Frontal cortex (tissue), 4 donors: ENCODE results near the gene PLA2G1B. TPM values are rescaled to one million over a fixed set of nuclear protein-coding genes. Genes with fewer than 3 reads are reported as not detected.
"Not testable (repeated sequence)": the region's sequence is repeated elsewhere in the genome, so short reads cannot be mapped to it uniquely, and the experiment has no call there.

Experiments
- DNase-seq, 2 donors: peaks; one replicate each; pipeline ENCODE4 v3.0.0; 2012; ENCODE audit warnings: low spot score in 2 of 2
- FAIRE-seq: peaks from 2 replicates; lab custom pipeline; 2012; peaks lifted over from hg19 to GRCh38; lab: Jason Lieb, UNC
- total RNA-seq: library from RNA; depleted of rRNA; stranded (reverse); fragments of >200 nt; gene quantifications from one replicate; pipeline ENCODE4 v1.2.3, GENCODE V29; 2014
- donor health status: control.
- donor health status: control.
- donor health status: control.

The PLA2G1B gene
- total RNA-seq, 1 donor from 2014 or later = not detected

GRCh38 chr12:120361506-120362208, 34.1 kb upstream of the PLA2G1B start:
- DNase-seq (peak; percentile 86 to 93), FAIRE-seq (no peak)

DNA sequence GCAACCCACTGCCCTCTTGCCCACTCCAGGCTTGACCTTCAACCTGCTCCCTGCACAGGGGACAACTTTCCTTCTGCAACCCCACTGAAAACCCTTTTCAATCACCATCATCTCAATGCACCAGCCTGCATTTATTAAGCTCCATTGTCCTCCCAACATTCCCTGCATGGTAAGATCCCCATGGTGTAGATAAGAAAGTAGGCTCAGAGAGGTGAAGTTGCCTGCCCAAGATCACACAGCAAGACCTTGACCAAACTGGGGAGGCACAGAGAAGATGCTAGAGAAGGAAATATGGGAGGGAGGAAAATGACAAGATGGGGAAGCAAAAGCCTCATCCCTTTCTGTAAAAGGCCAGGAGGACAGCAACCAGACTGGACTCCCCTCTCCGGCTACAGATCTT, 31.5 kb upstream of the PLA2G1B start:
- DNase-seq = no peak
- FAIRE-seq = no peak

DNA sequence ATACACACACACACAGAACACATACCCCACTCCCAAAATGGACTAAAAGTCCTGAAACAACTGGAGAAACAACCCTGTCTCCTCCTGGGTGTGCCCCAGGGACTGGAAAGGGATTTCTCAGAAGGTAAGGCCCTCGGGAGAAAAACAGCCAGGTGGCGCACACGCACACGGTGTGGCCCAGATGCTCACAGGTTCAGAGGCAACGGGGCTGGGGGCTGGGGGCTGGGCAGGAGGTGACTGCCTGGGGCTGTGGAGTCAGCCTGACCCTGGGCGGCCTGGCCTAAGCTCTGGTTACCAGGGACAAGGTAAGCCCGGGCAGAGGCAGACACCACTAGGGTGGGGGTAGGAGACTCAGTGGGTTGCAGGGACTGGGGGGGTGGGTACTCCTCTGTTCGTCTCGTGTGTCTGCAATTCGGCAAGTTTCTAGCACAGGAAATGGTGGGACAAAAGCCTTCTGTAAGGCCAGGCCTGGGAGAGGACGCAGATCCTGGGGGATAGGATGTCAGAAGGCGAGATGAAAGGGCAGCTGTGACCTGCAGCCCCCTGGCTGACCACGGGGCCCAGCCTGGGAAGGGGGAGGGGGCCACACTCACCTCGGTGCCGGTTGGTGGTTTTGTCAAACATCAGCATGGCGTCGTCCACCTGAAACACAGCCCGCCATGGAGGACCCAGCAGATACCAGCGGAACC, 31.0 kb upstream of the PLA2G1B start:
- DNase-seq (no peak), FAIRE-seq (no peak)

- DNase-seq (no peak), FAIRE-seq (no peak)
These were observed 29.5 kb upstream of the PLA2G1B start for GRCh38 chr12:120357104-120357503.

- no peak for FAIRE-seq
- peak; percentile 77 to 93 for DNase-seq
These were observed 29.0 kb upstream of the PLA2G1B start for GRCh38 chr12:120356567-120357030.

- no peak for FAIRE-seq
- DNase-seq = no peak
These were observed 26.2 kb upstream of the PLA2G1B start for GRCh38 chr12:120353556-120354317.

DNA sequence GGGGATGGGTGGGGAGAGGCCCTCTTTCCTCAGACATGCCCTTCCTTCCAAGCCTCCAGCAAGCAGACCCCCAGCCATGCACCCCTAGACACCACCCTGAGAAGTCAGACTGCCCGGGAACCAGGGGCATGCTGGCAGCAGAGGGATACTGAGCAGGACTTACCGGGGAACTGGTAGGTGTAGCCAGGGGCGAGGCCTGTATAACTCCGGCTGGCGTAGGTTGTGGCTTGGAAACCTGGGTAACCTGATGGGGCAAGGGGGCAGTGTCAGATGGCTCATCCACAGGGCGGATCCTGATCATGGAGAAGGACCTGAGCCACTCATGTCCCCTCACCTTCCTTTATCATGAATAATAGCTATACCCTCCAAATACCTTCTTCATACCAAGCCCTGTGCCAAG, 25.6 kb upstream of the PLA2G1B start:
- no peak for FAIRE-seq

DNA sequence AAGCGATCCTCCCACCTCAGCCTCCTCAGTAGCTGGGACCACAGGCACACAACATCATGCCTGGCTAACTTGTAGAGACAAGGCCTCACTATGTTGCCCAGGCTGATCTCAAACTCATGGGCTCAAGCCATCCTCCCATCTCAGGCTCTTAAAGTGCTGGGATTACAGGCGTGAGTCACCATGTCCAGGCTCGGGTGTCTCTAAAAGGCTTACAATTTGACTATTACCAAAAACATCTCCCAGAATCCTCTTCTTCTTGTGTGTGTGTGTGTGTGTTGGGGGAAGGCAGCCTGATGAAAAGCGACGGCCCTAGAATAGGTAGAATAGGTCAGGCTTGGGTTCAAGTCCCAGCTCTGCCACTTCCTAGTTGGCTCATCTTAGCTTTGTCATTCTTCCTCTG, 24.5 kb upstream of the PLA2G1B start:
- FAIRE-seq = no peak
- DNase-seq = no peak

More for the DNA sequence above, 25.6 kb upstream of the PLA2G1B start:
- no peak for DNase-seq

DNA sequence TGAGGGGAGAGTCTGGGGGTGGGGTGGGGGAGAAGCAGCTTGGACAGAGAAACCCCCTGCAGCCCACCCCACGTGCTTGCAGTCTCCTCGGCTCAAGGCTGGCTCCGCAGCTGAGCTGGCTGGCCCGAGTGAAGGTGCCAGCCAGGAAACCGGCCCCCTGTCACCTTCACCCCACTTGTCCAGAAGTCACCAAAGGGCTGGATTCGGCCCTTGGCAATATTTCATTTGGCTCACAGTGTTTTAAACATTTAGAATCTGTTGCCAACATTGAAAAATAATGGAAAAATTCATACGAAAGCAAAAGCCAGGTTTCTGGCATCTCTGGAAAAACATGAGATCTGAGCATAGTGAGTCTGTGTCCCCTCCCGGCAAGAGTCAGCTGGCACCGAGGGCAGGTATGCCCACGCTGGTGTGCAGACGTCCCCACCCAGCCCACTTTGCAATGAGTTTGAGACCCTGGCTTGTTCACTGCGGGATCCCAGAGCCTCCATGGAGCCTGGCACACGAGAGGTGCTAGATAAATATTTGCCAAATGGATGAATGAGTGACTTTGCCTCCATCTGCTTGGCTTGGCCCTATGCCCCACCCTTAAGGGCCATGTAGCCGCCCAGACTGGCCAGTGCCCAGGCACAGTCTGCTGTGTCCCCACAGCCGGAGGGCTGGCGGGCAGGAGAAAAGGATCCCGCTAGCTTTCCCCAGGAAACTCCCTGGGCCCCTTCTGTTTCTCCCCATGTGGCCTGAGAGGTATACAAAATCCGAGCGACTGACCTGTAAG, 23.2 kb upstream of the PLA2G1B start:
- no peak for FAIRE-seq
- DNase-seq = no peak

- no peak for DNase-seq
- no peak for FAIRE-seq
These were observed 20.2 kb upstream of the PLA2G1B start for GRCh38 chr12:120347766-120348165.

DNA sequence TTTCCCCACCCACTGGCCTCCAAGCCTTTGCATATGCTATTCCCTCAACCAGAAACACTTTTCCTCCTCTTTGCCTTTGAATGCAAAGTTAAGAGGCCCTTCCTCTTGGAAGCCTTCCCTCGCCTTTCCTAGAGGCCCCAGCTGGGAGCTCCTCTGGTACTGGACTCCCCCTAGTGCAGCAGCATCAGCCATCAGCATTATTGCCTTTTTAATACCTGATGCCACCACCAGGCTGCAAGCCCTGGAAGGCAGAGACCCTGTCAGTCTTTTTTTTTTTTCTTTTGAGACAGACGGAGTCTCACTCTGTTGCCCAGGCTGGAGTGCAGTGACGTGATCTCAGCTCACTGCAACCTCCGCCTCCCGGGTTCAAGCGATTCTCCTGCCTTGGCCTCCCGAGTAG, 19.1 kb upstream of the PLA2G1B start:
- DNase-seq (no peak), FAIRE-seq (no peak)

GRCh38 chr12:120346031-120346430, 18.5 kb upstream of the PLA2G1B start:
- DNase-seq (no peak), FAIRE-seq (no peak)

DNA sequence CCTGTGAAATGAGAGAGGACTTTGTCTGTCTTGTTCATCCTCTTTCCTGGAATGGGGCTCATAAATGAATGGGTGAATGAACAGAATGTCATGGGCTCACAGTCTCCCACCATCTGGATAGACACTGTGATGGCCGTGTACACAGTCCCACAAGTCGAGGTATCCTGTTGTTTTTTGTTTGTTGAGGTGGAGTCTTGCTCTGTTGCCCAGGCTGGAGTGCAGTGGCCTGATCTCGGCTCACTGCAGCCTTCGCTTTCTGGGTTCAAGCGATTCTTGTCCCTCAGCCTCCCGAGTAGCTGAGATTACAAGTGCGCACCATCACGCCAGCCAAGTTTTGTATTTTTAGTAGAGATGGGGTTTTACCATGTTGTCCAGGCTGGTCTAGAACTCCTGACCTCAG, 16.1 kb upstream of the PLA2G1B start:
- FAIRE-seq (no peak), DNase-seq (no peak)

- FAIRE-seq = no peak
These were observed 15.5 kb upstream of the PLA2G1B start for GRCh38 chr12:120343039-120343537.

DNA sequence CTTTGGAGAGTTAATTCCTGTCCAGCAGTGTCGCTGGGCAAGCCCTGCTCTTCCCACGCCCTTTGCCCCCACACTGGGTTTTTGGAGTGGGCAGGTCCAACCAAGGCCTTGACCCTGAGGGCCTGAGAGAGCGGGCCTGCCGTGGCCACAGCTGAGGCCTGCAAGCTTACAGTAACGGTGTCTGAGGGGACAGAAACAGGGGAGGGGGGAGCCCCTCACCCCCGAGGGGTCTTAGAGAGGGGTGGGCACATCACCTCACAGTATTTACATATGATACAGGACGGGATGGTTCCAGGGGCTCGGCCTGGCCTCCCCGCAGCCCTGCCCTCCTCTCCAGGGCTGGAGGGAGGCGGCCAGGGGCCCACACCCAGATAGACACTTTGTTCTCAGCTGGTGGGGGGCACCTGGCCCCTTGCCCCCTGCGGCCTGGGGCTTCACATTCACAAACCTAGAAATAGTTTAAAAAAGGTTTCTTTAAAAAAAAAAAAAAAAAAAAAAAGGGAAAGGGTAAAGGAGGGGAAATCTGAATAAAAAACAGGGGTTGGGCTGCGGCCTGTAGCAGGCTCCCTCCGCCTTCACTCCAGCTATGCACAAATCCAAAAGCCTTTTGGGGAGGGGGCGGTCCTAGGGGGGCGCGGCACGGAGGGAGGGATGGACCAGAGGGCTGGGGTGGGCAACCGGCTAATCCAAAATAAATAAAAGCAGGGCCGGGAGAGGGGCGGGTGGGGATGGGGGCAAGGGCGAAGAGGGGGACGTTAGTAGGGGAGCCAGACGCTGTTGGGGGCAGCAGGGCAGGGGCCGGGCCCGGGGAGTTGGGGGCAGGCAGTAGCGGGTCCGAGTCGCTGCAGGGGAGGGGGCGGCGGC, 14.8 kb upstream of the PLA2G1B start:
- DNase-seq (no peak), FAIRE-seq (no peak)

More at GRCh38 chr12:120343039-120343537, 15.5 kb upstream of the PLA2G1B start:
- DNase-seq = no peak

DNA sequence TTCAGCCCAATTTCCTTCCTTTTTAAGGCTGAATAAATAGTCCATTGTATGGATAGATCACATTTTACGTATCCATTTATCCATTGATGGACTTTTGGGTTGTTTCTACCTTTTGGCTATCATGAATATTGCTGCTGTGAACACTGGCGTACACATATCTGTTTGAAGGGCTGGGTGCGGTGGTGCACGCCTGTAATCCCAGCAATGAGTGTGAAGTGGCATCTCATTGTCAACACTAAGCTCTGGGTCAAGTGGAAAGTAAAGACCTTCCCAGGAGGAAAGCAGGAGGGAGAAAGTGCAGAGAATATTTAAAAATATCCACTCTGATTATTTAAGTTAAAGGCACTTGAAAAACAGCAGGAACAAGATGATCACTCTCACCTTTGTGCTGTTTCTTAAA, 11.7 kb upstream of the PLA2G1B start:
- FAIRE-seq (no peak), DNase-seq (no peak)

DNA sequence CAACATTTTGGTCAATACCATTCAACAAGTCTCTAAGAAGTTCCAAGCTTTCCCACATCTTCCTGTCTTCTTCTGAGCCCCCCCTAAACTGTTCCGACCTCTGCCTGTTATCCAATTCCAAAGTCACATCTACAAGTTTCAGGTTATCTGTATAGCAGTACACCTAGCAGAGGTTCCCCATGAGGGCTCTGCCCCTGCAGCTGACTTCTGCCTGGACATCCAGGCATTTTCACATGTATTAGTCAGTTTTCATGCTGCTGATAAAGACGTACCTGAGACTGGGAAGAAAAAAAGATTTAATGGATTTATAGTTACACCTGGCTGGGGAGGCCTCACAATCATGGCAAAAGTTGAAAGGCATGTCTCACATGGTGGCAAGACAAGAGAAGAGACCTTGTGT, 10.2 kb upstream of the PLA2G1B start:
- no peak for DNase-seq
- no peak for FAIRE-seq

GRCh38 chr12:120336392-120336791, 8.8 kb upstream of the PLA2G1B start:
- not testable (repeated sequence) for FAIRE-seq

DNA sequence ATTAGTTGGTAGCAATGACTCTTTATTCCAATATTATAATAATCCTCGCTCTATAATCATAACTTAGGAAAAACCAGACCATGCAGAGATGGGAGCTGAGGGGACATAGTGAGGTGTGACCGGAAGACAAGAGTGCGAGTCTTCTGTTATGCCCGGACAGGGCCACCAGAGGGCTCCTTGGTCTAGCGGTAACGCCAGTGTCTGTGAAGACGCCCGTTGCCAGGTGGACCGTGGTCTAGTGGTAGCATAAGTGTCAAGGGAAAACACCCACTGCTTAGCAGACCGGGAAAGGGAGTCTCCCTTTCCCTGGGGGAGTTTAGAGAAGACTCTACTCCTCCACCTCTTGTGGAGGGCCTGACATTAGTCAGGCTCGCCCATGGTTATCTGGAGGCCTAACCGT, 7.9 kb upstream of the PLA2G1B start:
- DNase-seq, FAIRE-seq: not testable (repeated sequence)

More at GRCh38 chr12:120336392-120336791, 8.8 kb upstream of the PLA2G1B start:
- not testable (repeated sequence) for DNase-seq
